Activated T-helper 1 cell treated with anti-CD3 and anti-CD28 coated beads, Interleukin-12 subunit alpha, Interleukin-12 subunit beta, Interleukin-2, Interleukin-4 antibody, amounts not matched to agents 30 ng/mL and 10 ng/mL and 1 ng/mL, durations not matched to agents 14 hours and 24 hours and 36 hours (primary cell): ENCODE measurements around the gene CARF. TPM values are rescaled to one million over a fixed set of nuclear protein-coding genes. Genes with fewer than 3 reads are reported as not detected.
"Not testable (repeated sequence)": the region's sequence is repeated elsewhere in the genome, so short reads cannot be mapped to it uniquely, and the experiment has no call there.

Experiments used
- DNase-seq: peaks from one replicate; pipeline ENCODE4 v3.0.0; 2021; ENCODE audit warnings: low spot score
- H3K27ac Mint-ChIP-seq: one replicate; pipeline ENCODE4 v1.8.0; 2021; ENCODE audit warnings: mild to moderate bottlenecking, mixed read lengths
- H3K27me3 Mint-ChIP-seq: one replicate; pipeline ENCODE4 v1.8.0; 2022; ENCODE audit warnings: mild to moderate bottlenecking, moderate library complexity, mixed read lengths; ENCODE audit not compliant: insufficient read depth
- H3K36me3 Mint-ChIP-seq: one replicate; pipeline ENCODE4 v1.8.0; 2021; ENCODE audit warnings: low read depth, mixed read lengths
- H3K4me1 Mint-ChIP-seq: one replicate; pipeline ENCODE4 v1.8.0; 2021; ENCODE audit warnings: low read depth, mixed read lengths
- H3K4me3 Mint-ChIP-seq: one replicate; pipeline ENCODE4 v1.8.0; 2021; ENCODE audit warnings: mild to moderate bottlenecking, moderate library complexity, mixed read lengths
- H3K9me3 Mint-ChIP-seq: one replicate; pipeline ENCODE4 v1.8.0; 2021; ENCODE audit warnings: mixed read lengths
- intact Hi-C: fragments of 100-400 bp; cut with micrococcal nuclease; formaldehyde crosslinking; loops from one replicate; pipeline ENCODE4 v1.15.1; 2024
- total RNA-seq: library from RNA; stranded (reverse); gene quantifications from 2 replicates; pipeline ENCODE4 v1.2.3, GENCODE V29; 2022

The CARF gene
- total RNA-seq, 1 donor from 2014 or later = 4.3 TPM

DNA sequence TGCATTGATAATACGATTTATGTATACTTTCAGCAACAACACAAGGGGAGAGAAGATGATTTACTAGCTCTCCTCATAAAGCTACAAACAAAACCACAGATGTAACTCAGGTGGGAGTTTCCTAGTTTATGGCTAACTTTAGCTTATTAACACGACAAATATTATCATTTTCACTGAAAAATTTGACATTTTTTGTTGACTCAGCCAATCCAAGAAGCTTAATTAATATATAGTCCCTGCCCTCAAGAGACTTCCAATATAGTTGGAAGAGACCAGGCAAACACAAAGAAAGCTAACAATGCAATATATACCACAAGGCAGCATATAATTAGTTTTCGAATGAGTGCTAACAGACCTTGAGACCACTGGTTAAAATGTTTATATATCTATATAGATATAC is 1.4 kb upstream of the CARF start:
- H3K27ac Mint-ChIP-seq = no peak overlapping the region
- H3K9me3 Mint-ChIP-seq = peaks cover under 1% of the 10 kb centered on the region
- H3K36me3 Mint-ChIP-seq = peaks cover 13% of the 10 kb centered on the region
- H3K27me3 Mint-ChIP-seq = no peaks in the 10 kb centered on the region
- H3K4me1 Mint-ChIP-seq = peaks cover 31% of the 10 kb centered on the region
- no peak for DNase-seq
- peak overlapping the region; percentile 96 for H3K4me3 Mint-ChIP-seq
- intact Hi-C loops = loop anchor here (1.0 to 10.0 kb wide), 10 partner anchors 40 to 1460 kb away; partner anchors contain the start of genes ABI2, ALS2, BMPR2 and CYP20A1

DNA sequence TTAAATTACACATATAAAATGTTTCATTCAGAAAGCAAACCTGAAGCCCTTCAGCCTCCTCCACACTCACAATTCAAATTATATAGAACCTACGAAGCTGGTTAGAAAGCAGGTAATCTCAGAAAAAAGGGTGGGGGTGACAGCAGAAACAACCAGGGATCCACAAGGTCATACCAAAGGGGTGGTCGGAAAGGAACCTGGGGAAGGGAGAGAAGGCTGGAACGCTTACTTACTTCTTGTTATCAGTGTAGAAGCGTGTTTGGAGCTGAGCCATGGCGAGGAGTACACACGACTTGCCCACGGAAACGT is 918 bp upstream of the CARF start:
- intact Hi-C loops = loop anchor here (1.0 to 10.0 kb wide), 10 partner anchors 41 to 1460 kb away; partner anchors contain the start of genes ABI2, ALS2, BMPR2 and CYP20A1
- H3K4me1 Mint-ChIP-seq = peaks cover 31% of the 10 kb centered on the region
- H3K27ac Mint-ChIP-seq = peak overlapping the region; percentile 98
- no peak for DNase-seq
- H3K36me3 Mint-ChIP-seq = peaks cover 11% of the 10 kb centered on the region
- H3K9me3 Mint-ChIP-seq = no peaks in the 10 kb centered on the region
- H3K27me3 Mint-ChIP-seq = no peaks in the 10 kb centered on the region
- H3K4me3 Mint-ChIP-seq = peak overlapping the region; percentile 96

DNA sequence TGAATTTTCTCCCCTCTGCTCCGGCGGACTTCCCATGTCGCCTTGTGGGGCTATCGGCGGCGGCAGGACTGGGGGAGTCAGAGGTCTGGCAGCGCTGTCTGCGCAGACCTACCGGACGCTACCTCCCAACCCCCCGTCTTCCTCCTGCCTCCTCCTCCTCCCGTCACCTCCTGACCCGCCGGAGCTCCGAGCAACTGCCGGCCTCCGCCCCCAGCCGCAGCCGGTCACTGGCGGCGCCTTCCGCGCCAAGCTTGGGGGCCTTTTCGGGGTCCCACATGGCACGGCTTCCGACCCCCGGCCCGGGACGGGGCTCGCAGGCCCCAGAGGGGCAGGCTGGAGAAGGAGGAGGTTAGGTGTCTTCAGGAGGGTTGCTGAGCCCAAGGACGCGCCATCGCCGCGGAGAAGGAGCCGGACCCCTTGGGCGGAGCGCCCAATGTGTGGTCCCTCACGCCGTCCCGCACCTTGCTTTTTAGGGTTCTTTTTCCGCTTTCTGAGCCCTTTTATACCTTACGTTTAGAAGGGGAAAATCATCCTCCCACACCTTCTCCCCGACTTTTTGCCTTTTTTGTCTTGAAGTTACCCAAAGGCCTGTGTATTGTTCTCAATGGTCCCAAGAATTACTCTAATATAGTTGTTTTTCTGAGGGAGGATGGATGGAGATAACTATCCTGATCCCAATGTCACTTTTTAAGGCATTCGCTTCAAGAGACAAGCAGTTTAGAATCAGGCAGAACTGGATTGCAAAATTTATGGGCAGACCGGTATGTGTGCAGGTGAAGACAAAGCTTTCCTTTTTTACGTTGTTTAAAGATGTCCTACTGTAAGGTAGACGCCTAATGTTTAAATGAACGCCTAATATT is 497 bp downstream of the CARF start:
- peak; percentile 13 for DNase-seq
- H3K27ac Mint-ChIP-seq = peak overlapping the region; percentile 98
- H3K4me3 Mint-ChIP-seq = peak overlapping the region; percentile 96
- H3K9me3 Mint-ChIP-seq, H3K36me3 Mint-ChIP-seq, H3K27me3 Mint-ChIP-seq: not testable (repeated sequence)
- H3K4me1 Mint-ChIP-seq = peaks cover 31% of the 10 kb centered on the region
- intact Hi-C loops = loop anchor here (5.0 to 10.0 kb wide), 3 partner anchors 542 to 1130 kb away; partner anchors contain the start of genes ALS2 and NOP58

DNA sequence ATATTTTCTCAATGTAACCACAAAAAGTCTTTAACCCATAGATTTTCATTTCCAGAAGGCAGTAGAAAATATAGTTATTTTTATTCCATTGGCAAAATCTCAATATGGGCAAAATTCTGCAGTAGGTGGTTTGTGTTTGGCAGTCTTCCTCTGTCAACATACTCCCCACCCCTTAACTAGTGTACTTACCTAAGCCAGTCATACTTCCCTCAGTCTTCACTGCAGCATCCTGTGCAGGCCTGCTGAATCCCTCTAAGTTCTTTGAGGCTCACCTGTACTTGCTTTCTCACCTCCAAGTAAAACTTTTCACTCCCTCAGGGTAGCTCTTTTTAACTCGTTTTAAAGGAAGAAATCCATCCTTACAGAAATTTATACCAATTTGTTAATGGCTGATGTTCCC is 6.8 kb downstream of the CARF start:
- intact Hi-C loops = loop anchor here (10.0 kb wide), 1 partner anchor 536 kb away; no protein-coding TSS in a partner anchor
- Mint-ChIP-seq H3K27me3 (no peaks in the 10 kb centered on the region), H3K9me3 (no peaks in the 10 kb centered on the region), H3K4me3 (no peak overlapping the region), H3K4me1 (no peaks in the 10 kb centered on the region), H3K36me3 (no peaks in the 10 kb centered on the region), H3K27ac (no peak overlapping the region)
- no peak for DNase-seq

DNA sequence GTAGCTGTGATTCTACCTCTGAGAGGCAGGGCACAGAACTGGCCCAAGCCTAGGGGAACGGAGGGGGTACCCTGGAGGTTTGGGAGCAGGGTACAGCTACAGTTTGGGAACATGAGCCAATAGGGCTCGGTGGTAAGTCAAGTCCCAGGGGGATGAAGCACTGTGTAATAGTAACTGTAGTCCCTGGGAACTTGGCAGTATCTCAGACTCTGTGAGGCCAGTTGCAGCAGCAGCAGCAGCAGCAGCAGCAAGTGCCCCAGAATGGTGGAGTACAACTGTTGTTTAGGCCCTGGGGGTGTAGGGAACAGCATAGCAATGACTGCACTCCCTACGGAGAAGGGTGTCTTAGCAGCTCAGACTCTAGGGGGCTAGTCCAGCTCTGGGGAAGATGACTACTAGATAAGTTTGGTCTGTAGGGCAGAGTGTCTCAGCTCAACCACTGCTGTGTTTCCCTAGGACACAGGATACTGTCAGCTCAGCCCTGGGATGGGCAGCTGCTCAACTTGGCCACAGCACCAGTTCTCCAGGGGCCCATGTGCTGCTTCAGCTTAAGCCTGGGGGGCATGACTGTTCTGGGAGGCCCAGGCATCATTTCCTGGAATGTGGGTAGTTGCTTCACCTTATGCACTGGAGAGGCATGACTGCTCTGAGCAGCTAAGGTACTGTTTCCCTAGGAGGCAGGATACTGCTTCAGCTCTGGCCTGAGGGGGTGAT is 20.5 kb downstream of the CARF start:
- DNase-seq = no peak
- no peak overlapping the region for H3K27ac Mint-ChIP-seq
- no peaks in the 10 kb centered on the region for H3K9me3 Mint-ChIP-seq
- no peaks in the 10 kb centered on the region for H3K4me1 Mint-ChIP-seq
- intact Hi-C loops = no loop called here
- no peak overlapping the region for H3K4me3 Mint-ChIP-seq
- no peaks in the 10 kb centered on the region for H3K27me3 Mint-ChIP-seq
- H3K36me3 Mint-ChIP-seq = peaks cover 6% of the 10 kb centered on the region

DNA sequence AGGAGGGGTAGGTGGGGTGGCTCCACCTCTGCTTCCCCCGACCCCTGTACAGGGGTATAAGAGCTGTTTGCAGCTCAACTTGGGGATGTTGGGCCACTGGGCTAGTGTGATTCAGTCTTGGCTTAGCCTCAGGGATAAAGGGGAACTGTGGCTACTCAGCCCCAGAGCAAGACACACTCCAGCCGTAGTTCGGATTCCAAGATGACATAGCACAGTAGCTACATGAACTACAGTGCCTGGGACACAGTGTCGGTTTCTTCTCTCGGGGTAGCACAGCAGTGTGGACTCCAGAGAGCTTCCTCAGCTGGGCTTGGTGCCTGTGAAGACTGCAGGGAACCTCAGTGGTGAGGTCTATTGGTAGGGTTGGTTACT is 21.1 kb downstream of the CARF start:
- peaks cover 3% of the 10 kb centered on the region for H3K36me3 Mint-ChIP-seq
- H3K27me3 Mint-ChIP-seq = no peaks in the 10 kb centered on the region
- no peaks in the 10 kb centered on the region for H3K9me3 Mint-ChIP-seq
- no peak overlapping the region for H3K27ac Mint-ChIP-seq
- no peak for DNase-seq
- no peaks in the 10 kb centered on the region for H3K4me1 Mint-ChIP-seq
- intact Hi-C loops = no loop called here
- no peak overlapping the region for H3K4me3 Mint-ChIP-seq

DNA sequence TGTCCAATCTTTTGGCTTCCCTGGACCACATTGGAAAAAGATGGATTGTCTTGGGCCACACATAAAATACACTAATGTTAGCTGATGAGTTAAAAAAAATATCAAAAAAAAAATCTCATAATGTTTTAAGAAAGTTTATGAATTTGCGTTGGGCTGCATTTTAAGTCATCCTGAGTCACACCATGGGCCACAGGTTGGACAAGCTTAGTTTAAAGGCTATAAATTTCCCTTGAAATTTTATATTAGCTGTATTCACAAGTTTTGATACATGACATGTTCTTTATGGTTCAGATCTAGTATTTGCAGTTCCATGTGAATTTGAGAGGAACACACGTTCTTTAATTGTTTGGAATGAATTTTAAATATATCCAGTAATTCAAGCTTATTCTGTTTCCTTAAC is 21.9 kb downstream of the CARF start:
- H3K9me3 Mint-ChIP-seq = no peaks in the 10 kb centered on the region
- no peak overlapping the region for H3K27ac Mint-ChIP-seq
- DNase-seq = no peak
- intact Hi-C loops = no loop called here
- H3K36me3 Mint-ChIP-seq = peaks cover 6% of the 10 kb centered on the region
- no peaks in the 10 kb centered on the region for H3K27me3 Mint-ChIP-seq
- H3K4me3 Mint-ChIP-seq = no peak overlapping the region
- no peaks in the 10 kb centered on the region for H3K4me1 Mint-ChIP-seq

DNA sequence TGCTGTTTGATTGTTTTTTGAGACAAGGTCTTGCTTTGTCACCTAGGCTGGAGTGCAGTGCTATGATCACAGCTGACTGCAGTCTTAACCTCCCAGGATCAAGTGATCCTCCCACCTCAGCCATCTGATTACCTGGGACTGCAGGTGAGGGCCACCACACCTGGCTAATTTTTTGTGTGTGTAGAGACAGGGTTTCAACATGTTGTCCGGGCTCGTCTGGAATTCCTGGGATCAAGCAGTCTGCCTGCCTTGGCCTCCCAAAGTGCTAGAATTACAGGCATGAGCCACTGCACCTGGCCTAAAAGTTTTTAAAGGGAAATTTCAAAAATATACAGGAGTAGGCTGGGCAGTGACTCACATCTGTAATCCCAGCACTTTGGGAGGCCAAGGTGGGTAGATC is 22.4 kb downstream of the CARF start:
- H3K4me1 Mint-ChIP-seq = no peaks in the 10 kb centered on the region
- no peak overlapping the region for H3K27ac Mint-ChIP-seq
- DNase-seq = no peak
- H3K27me3 Mint-ChIP-seq = no peaks in the 10 kb centered on the region
- peaks cover 5% of the 10 kb centered on the region for H3K36me3 Mint-ChIP-seq
- intact Hi-C loops = no loop called here
- no peak overlapping the region for H3K4me3 Mint-ChIP-seq
- H3K9me3 Mint-ChIP-seq = no peaks in the 10 kb centered on the region

DNA sequence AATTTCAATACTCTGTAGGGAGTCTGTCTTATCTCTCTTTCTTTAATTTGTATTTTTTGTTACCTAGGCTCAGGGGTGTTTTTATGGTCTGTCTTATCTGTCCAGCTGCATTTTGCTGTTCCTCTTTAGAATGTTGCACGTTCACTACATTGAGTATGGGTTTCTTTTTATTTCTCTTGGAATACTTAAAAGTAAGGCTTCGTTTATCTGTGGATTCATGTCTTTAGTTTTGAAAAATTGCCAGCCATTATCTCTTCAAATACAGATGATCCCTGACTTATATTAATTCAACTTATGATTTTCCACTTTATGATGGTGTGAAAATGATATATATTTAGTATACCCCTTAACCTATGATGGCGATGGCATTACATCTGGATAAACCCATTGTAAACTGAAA is 26.9 kb downstream of the CARF start:
- no peak overlapping the region for H3K27ac Mint-ChIP-seq
- no peak overlapping the region for H3K4me3 Mint-ChIP-seq
- H3K4me1 Mint-ChIP-seq = no peaks in the 10 kb centered on the region

DNA sequence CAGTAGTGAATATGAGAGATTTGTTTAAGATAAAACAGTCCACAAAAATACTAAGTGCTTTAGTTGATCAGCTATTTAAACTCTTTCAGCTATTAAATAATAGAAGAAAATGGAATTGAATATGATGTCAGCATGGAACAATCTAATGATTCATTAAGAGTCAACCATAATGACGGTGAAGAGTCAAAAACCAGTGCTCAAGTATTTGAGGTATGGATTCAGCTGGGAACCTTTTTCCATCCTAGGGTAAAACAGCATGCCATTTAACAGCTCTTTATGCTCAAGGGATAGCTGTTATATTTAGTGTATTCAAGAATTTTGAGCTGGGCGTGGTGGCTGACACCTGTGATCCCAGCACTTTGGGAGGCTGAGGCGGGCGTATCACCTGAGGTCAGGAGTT is 29.7 kb downstream of the CARF start:
- H3K4me3 Mint-ChIP-seq = no peak overlapping the region
- no peaks in the 10 kb centered on the region for H3K27me3 Mint-ChIP-seq
- no peak for DNase-seq
- H3K9me3 Mint-ChIP-seq = peaks cover 18% of the 10 kb centered on the region
- H3K36me3 Mint-ChIP-seq = peaks cover 15% of the 10 kb centered on the region
- intact Hi-C loops = no loop called here
- H3K4me1 Mint-ChIP-seq = no peaks in the 10 kb centered on the region
- no peak overlapping the region for H3K27ac Mint-ChIP-seq

More for the DNA sequence above, 26.9 kb downstream of the CARF start:
- H3K27me3 Mint-ChIP-seq = no peaks in the 10 kb centered on the region
- no peak for DNase-seq
- H3K36me3 Mint-ChIP-seq = peaks cover 4% of the 10 kb centered on the region
- no peaks in the 10 kb centered on the region for H3K9me3 Mint-ChIP-seq
- intact Hi-C loops = no loop called here

DNA sequence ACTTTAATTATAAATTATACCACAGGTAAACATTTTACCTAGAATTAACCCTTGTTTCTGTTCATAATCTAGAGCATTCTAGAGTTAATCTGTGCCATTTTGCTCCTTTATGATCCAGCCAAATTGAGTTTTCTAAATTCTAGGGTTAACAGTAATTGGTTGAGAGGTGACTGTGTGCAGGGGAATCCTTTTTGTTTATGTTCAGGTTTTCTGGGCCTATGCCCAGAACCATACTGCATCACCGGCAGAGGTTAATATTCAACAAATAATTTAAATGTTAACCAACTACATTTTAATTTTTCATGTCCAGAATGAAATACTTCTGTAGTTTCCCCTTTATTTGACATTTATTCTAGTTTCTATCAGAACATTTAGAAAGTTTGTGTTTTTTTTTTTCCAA is 32.3 kb downstream of the CARF start:
- H3K9me3 Mint-ChIP-seq = peaks cover 34% of the 10 kb centered on the region
- no peak overlapping the region for H3K4me3 Mint-ChIP-seq
- no peaks in the 10 kb centered on the region for H3K4me1 Mint-ChIP-seq
- H3K27ac Mint-ChIP-seq = no peak overlapping the region
- H3K36me3 Mint-ChIP-seq = peaks cover 19% of the 10 kb centered on the region
- no peak for DNase-seq
- no peaks in the 10 kb centered on the region for H3K27me3 Mint-ChIP-seq
- intact Hi-C loops = no loop called here

DNA sequence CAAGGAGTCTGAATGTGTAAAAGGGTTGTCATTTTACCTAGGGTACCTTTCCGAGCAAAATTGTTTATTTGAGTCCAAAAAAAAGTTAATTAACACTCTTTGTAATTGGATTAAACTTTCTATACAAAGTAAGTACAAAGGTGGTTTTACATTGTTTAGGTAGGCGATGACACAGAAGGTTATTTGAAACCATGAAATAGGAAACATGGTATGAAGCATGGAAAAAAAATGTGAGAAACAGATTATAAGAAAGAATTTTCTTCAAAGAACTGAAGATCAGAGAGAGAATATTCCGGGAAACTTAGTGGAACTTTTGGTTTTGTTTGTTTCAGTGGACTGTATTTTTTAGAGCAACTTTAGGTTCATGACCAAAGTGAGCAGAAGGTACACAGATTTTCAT is 32.7 kb downstream of the CARF start:
- Mint-ChIP-seq H3K36me3 (peaks cover 19% of the 10 kb centered on the region), H3K27me3 (no peaks in the 10 kb centered on the region), H3K27ac (no peak overlapping the region), H3K9me3 (peaks cover 34% of the 10 kb centered on the region), H3K4me3 (no peak overlapping the region), H3K4me1 (no peaks in the 10 kb centered on the region)
- no peak for DNase-seq
- intact Hi-C loops = no loop called here

DNA sequence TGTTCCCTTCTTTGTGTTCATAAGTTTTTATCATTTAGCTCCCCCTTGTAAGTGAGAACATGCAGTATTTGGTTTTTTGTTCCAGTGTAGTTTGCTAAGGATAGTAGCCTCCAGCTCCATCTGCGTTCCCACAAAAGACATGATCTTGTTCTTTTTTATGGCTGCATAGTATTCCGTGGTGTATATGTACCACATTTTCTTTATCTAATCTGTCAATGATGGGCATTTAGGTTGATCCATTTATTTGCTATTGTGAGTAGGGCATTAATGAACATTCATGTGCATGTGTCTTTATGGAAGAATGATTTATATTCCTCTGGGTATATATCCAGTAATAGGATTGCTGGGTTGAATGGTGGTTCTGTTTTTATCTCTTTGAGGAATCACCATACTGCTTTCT is 33.4 kb downstream of the CARF start:
- peaks cover 18% of the 10 kb centered on the region for H3K36me3 Mint-ChIP-seq
- H3K4me1 Mint-ChIP-seq = no peaks in the 10 kb centered on the region
- no peak overlapping the region for H3K27ac Mint-ChIP-seq
- intact Hi-C loops = no loop called here
- H3K27me3 Mint-ChIP-seq = no peaks in the 10 kb centered on the region
- no peak for DNase-seq
- H3K9me3 Mint-ChIP-seq = peaks cover 34% of the 10 kb centered on the region
- no peak overlapping the region for H3K4me3 Mint-ChIP-seq
